GM18498 (cell line): ENCODE measurements around the gene CALN1.
"Not testable (repeated sequence)": the region's sequence is repeated elsewhere in the genome, so short reads cannot be mapped to it uniquely, and the experiment has no call there.

Experiments used
- ATAC-seq: cut with Tn5 transposase; IDR thresholded peaks from one replicate; pipeline ENCODE4 v1.9.1; 2021; ENCODE audit warnings: mild to moderate bottlenecking, moderate library complexity; ENCODE audit not compliant: unreplicated experiment

The CALN1 gene

DNA sequence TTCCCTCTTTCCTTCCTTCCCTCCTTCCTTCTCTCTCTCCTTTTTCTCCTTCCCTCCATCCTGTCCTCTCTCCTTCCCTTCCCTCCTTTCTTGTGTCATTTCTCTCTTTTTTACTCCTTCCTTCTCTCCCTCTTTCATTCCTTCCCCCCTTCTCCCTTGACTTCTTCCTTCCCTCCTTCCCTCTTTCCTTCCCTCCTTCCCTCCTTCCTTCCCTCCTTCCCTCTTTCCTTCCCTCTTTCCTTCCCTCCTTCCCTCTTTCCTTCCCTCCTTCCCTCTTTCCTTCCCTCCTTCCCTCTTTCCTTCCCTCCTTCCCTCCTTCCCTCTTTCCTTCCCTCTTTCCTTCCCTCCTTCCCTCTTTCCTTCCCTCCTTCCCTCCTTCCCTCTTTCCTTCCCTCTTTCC lies 203.1 kb downstream of the CALN1 start:
- not testable (repeated sequence) for ATAC-seq

DNA sequence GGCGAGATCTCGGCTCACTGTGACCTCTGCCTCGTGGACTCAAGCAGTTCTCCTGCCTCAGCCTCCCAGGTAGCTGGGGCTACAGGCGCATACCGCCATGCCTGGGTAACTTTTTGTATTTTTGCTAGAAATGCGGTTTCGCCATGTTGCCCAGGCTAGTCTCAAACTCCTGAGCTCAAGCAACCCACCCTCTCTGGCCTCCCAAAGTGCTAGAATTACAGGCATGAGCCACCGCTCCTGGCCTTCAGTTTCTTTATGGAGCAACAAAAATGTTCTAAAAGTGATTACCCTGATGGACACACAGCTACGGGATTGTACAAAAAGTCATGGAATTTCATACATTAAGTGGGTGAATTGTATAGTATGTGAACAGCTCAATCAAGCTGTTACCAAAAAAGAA lies 216.0 kb downstream of the CALN1 start:
- no peak for ATAC-seq

- ATAC-seq = no peak
Measured at GRCh38 chr7:72190919-72191318, 221.2 kb downstream of the CALN1 start.

- no peak for ATAC-seq
Measured at GRCh38 chr7:72190146-72190545, 222.0 kb downstream of the CALN1 start.

DNA sequence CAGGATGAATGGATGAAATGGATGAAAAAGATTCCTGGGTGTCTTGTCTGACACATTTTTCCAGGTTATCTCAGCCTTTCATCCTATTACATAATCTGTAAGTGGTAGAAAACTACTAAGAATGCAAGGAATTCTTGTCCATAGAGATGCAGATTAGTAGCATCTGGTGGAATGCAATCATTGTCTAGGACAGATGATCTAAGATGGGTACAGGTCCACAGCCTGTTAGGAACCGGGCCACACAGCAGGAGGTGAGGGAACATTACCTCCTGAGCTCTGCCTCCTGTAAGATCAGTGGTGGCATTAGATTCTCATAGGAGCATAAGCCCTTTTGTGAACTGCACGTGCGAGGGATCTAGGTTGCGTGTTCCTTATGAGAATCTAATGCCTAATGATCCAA lies 225.0 kb downstream of the CALN1 start:
- ATAC-seq = no peak

GRCh38 chr7:72183835-72184234 lies 228.3 kb downstream of the CALN1 start:
- ATAC-seq = no peak

GRCh38 chr7:72182036-72182435 lies 230.1 kb downstream of the CALN1 start:
- ATAC-seq = no peak

DNA sequence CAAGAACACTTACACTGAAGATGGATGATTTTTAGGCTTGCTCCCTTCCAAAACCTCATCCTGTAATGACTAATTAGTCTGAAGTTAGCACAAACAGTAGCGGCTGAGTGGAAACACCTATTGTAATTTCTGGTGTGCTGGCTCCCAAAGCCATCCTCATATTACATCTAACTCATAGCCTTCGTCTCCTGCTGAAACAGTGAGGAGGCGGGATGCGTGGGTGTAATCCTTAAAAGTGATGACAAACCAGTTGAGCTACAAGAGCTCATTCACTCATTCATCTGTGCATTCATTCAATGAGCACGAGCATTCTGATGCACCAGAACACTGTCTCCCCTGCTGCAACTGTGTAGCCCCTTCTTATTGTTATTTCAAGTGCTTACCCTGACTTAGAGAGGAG lies 235.3 kb downstream of the CALN1 start:
- no peak for ATAC-seq

DNA sequence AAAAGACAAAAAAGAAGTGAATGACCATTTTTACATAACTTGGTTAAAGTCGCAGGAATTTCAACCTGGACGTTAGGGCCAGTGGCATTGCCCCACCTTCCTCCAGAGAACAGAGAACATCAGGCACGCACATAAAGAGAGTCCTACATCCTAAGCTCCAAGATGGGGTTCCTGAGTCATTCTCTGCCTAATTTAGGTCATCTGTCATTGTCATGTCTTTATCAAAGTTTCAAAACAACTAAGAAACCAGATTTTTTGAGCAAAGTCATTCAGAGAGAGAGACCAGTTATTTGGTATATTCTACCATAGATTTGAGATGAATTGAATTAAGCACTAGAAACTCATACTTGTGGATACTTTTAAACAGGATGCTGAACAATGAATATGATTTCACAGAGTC lies 241.7 kb downstream of the CALN1 start:
- no peak for ATAC-seq

DNA sequence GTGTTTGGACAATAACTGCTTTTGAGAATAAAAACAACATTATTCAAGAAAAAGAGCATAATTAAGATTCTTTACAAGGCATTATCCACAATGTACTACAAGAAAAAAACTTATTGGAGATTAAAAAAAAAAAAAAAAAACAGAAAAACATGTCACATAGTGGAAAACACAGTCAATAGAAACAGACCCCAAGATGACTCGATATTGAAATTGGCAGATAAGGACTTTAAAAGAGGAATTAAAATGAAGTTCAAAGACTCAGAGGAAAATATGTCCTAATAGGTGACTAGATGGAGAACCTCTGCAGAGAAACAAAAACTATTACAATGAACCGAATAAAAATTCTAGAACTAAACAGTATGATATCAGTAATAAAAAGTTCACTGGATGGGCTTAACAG lies 248.9 kb downstream of the CALN1 start:
- ATAC-seq = no peak

DNA sequence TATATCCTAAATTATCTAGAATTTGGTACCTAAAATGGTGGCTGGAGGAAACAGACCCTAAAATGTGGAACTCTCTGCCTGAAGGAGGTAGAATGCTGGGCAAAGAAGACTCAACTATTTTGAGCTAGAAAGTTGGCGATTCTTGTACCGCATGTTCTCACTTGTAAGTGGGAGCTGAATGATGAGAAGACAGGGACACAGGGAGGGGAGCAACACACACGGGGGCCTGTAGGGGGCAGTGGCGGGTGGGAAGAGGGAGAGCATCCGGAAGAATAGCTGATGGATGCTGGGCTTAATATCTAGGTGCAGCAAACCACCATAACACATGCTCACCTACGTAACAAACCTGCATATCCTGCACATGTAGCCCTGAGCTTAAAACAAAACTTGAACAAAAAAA lies 250.6 kb downstream of the CALN1 start:
- no peak for ATAC-seq

DNA sequence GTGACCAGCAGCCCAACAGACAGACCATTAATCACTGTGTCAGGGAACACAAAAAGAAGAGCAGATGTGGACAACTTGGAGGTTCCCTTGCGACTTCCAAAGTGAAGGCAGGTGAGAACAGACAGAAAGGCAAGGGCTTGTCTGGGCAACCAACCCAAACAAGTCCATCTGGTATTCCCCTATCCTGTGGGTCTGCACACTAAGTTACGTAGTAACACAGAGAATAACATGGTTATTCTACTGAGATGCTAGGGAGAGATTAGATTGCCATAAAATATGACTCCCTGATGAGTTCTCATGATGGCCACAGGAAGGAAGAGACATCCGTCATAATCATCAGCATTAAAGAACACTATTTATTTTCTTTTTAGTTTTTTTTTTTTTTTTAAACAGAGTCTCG lies 252.2 kb downstream of the CALN1 start:
- no peak for ATAC-seq

DNA sequence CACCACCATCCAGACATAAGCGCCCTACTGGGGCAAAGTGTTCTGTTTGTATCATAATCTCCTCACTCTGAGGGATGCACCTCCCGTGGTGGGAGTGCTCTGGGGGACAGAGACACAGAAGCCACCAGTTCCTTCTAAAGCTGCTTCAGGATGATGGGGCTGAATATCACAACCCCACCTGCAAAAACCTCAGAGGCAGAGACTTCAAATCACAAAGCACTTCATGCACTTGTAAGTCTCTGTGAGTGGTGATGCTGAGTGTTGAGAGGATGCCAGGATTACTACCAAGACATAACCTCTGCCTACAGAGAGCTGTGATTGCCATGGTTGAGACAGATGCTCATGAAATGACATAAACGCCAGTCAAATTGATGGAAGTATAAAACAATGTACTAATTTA lies 255.5 kb downstream of the CALN1 start:
- ATAC-seq = no peak

- ATAC-seq = no peak
Measured at GRCh38 chr7:72153132-72153512, 259.0 kb downstream of the CALN1 start.

- ATAC-seq = no peak
Measured at GRCh38 chr7:72152161-72153131, 259.7 kb downstream of the CALN1 start.

DNA sequence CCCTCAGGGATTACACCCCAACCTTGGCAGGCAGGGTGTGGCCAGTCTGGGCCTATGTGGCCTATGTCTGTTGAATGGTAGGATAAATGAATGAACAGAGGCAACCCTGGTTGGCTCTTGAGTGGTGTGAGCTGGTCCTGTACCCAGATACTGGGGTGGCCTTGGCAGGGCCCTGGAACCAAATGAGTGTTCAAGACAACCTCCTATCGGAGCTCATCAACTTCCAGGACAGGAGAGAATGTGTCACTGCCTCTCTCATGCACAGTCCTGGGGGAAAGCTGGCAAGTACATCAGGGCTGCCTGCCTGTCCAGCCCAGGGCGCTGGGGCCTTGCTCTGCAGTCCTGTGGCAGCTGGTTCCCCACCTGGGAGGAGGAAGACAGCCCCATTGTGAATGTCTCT lies 271.6 kb downstream of the CALN1 start:
- no peak for ATAC-seq

- ATAC-seq = no peak
Measured at GRCh38 chr7:72127136-72127535, 285.0 kb downstream of the CALN1 start.

DNA sequence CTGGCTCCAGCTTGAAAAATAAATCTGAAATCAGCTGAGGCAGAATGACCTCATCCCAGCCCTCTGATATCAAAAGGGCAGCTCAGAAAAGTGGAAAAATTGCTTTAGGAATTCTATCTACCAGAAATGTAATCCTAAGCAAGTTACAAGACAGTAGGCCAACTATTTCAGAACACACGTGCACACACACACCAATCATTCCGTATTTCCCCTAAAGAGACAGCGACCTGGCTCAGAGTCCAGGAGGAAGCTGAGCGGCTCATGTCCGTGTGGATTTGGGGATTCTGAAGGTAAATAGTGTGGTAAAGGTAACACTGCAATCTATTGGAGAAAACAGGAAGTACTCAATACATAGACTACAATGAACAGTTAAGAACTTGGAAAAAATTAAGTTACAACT lies 288.2 kb downstream of the CALN1 start:
- no peak for ATAC-seq

GRCh38 chr7:72118366-72118765 lies 293.8 kb downstream of the CALN1 start:
- no peak for ATAC-seq

DNA sequence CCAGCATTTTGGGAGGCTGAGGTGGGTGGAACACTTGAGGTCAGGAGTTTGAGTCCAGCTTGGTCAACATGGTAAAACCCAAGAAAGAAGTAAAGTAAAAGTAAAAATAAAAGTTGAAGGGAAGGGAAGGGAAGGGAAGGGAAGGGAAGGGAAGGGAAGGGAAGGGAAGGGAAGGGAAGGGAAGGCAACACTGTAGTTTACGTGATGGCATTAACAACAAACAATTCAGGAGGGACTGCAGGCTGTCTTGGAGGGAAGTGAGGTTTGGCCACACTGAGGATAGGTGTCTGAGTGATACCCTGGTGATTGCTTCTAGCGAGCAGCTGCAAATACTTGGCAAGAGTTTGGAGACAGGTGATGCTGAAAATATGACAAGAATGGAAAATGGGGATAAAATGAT lies 298.0 kb downstream of the CALN1 start:
- ATAC-seq = no peak

GRCh38 chr7:72112992-72113391 lies 299.1 kb downstream of the CALN1 start:
- ATAC-seq = no peak

DNA sequence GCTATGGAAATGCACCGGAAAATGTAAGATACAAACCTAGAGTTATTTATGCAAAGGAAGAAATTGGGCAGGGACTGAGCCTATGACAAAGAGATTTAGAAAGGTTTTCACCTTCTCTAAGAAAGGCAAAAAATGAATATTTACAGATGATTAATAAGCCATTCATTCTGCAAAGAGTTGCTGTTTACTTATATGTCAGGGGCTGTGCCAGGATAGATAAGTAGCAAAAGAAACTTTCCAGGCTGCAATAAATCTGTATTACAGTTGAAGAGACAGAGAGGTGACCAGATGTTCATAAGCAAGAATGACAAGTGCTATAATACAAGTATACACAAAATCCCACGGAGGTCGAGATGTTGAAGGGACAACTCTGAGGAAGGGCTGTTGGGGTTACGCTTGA lies 299.6 kb downstream of the CALN1 start:
- ATAC-seq = no peak

GRCh38 chr7:72111086-72111485 lies 301.1 kb downstream of the CALN1 start:
- no peak for ATAC-seq
